HepG2 (cell line): ENCODE results near the gene HDAC4. TPM values are rescaled to one million over a fixed set of nuclear protein-coding genes. Genes with fewer than 3 reads are reported as not detected.

Source experiments
- ATRX ChIP-seq: sonication (generic); formaldehyde crosslinking; IDR thresholded peaks from 2 replicates; pipeline ENCODE4 v1.4.0; 2020; ENCODE audit warnings: missing genetic modification reagents, borderline replicate concordance
- DR1 ChIP-seq: sonication (generic); formaldehyde crosslinking; IDR thresholded peaks from 2 replicates; pipeline ENCODE4 v1.8.0; 2021; ENCODE audit warnings: mild to moderate bottlenecking, missing genetic modification reagents, inconsistent platforms
- GZF1 ChIP-seq: sonication (generic); formaldehyde crosslinking; IDR thresholded peaks from 2 replicates; pipeline ENCODE4 v1.5.1; 2020; ENCODE audit warnings: mild to moderate bottlenecking, missing genetic modification reagents
- KLF16 ChIP-seq, 2 experiments: sonication (generic) in 1 of 2; formaldehyde crosslinking in 1 of 2; IDR thresholded peaks; 2 replicates each; pipeline versions ENCODE4 v1.6.1 to v1.8.0; 2016 to 2023; ENCODE audit warnings: missing genetic modification reagents in 2 of 2, missing compliant biosample characterization in 1 of 2
- MEIS1 ChIP-seq: sonication (generic); formaldehyde crosslinking; IDR thresholded peaks from 2 replicates; pipeline ENCODE4 v1.9.0; 2021; ENCODE audit warnings: mild to moderate bottlenecking, missing genetic modification reagents, moderate library complexity, borderline replicate concordance
- SMAD3 ChIP-seq: sonication (generic); formaldehyde crosslinking; IDR thresholded peaks from 2 replicates; pipeline ENCODE4 v1.4.0; 2020; ENCODE audit warnings: missing genetic modification reagents
- TARDBP ChIP-seq: sonication (generic); formaldehyde crosslinking; IDR thresholded peaks from 2 replicates; pipeline ENCODE4 v1.8.0; 2022; ENCODE audit warnings: mild to moderate bottlenecking, missing genetic modification reagents
- ZBTB3 ChIP-seq: sonication (generic); formaldehyde crosslinking; IDR thresholded peaks from 2 replicates; pipeline ENCODE4 v1.4.0; 2020; ENCODE audit warnings: low read depth, mild to moderate bottlenecking, moderate library complexity, missing genetic modification reagents, borderline replicate concordance
- ZNF562 ChIP-seq: sonication (generic); formaldehyde crosslinking; IDR thresholded peaks from 2 replicates; pipeline ENCODE4 v1.8.0; 2022; ENCODE audit warnings: missing genetic modification reagents, borderline replicate concordance
- ZNF567 ChIP-seq: sonication (generic); formaldehyde crosslinking; IDR thresholded peaks from 2 replicates; pipeline ENCODE4 v1.8.1; 2023; ENCODE audit warnings: mild to moderate bottlenecking, missing genetic modification reagents, borderline replicate concordance
- ZNF629 ChIP-seq: sonication (generic); formaldehyde crosslinking; conservative IDR thresholded peaks from 2 replicates; pipeline ENCODE4 v1.5.0; 2020; ENCODE audit warnings: missing genetic modification reagents
- ZNF674 ChIP-seq: sonication (generic); formaldehyde crosslinking; IDR thresholded peaks from 2 replicates; pipeline ENCODE4 v1.5.0; 2020; ENCODE audit warnings: low read depth, mild to moderate bottlenecking, missing genetic modification reagents
- ZNF746 ChIP-seq: sonication (generic); formaldehyde crosslinking; IDR thresholded peaks from 2 replicates; pipeline ENCODE4 v1.8.0; 2022; ENCODE audit warnings: mild to moderate bottlenecking, missing genetic modification reagents
- ZNF879 ChIP-seq: sonication (generic); formaldehyde crosslinking; IDR thresholded peaks from 2 replicates; pipeline ENCODE4 v1.8.1; 2023; ENCODE audit warnings: missing genetic modification reagents
- polyA plus RNA-seq, 8 experiments: library from polyadenylated mRNA; depleted of rRNA in 3 of 8; stranded (reverse) in 7 of 8; unstranded in 1 of 8; fragments of >200 nt; fragmentation: Illumina TruSeq in 4 of 8; extraction: Trizol in 4 of 8; gene quantifications; 2 replicates each; pipeline versions ENCODE4 v1.2.1 to v1.2.3, GENCODE V29; 2011 to 2016; ENCODE audit warnings: low read depth in 4 of 8, missing spikeins in 1 of 8, mixed read lengths in 1 of 8; ENCODE audit not compliant: insufficient read depth in 1 of 8
- total RNA-seq, 5 experiments: library from RNA; depleted of rRNA; stranded (reverse); fragments of >200 nt; fragmentation: Illumina TruSeq; extraction: Trizol; gene quantifications; 2 replicates each; pipeline ENCODE4 v1.2.3, GENCODE V29; 2016; ENCODE audit warnings: low read depth in 1 of 5
- TF ChIP-seq, protein P1 (sequence below): sonication (generic); formaldehyde crosslinking; IDR thresholded peaks from 2 replicates; pipeline ENCODE4 v1.4.0; 2020; ENCODE audit warnings: missing genetic modification reagents, mild to moderate bottlenecking, borderline replicate concordance
- TF ChIP-seq, protein P2 (sequence below): IDR thresholded peaks from 2 replicates; pipeline ENCODE4 v1.6.1; 2016
- TF ChIP-seq, protein P3 (sequence below): sonication (generic); formaldehyde crosslinking; IDR thresholded peaks from 2 replicates; pipeline ENCODE4 v1.5.1; 2020; ENCODE audit warnings: missing genetic modification reagents, mild to moderate bottlenecking, borderline replicate concordance
- TF ChIP-seq, protein P4 (sequence below): sonication (generic); formaldehyde crosslinking; IDR thresholded peaks from 2 replicates; pipeline ENCODE4 v1.4.0; 2020; ENCODE audit warnings: mild to moderate bottlenecking, missing genetic modification reagents
- TF ChIP-seq, protein P5 (sequence below): sonication (generic); formaldehyde crosslinking; IDR thresholded peaks from 2 replicates; pipeline ENCODE4 v1.4.0; 2020; ENCODE audit warnings: mild to moderate bottlenecking, missing genetic modification reagents

Gene HDAC4
- total and polyA plus RNA-seq, 2 of the 13 experiments (the other 11 are each of a cell fraction or from before 2014, with no cell fraction given) = 10.1 to 11.5 TPM

DNA sequence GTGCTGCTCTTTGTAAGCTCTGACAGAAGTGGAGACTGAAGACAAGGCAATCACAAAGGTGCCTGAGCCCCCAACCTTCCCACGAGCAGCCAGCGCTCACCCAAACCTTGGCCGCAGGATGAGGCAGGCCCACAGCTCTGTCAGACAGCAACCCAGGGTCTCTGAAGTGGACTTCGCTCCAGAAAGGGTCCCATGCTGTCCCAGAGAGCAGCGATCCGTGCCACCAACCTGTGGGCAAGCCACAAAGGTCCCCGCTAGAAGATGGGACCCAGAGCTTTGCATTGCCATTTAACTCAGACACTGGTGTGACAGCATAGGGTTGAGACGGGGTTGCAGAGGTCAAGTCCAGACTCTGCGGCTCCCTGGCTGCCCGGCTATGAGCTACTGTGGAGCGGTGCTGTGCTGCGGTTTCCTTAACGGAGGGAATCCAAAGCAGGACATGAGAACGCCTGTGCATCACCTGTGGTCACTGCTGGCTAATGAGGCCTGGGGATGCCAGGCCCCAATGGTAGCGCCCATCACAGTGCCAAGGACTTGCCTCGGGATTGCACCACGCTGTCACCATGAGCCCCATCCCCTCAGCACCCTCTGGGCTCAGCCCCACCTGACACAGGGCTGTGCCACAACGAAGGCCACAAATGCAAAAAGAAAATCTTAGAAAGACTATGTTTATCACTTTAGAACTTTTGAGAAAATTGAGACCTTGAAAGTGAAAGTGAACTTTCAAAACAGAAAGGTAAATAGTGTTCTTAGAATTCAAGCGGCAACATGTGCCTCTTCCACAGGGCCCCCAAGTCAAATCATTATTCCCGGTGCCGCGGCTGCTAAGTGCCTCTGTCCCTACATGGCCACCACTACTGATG, 103.4 kb downstream of the HDAC4 start (continued):
- TF ChIP-seq, protein P1, sequence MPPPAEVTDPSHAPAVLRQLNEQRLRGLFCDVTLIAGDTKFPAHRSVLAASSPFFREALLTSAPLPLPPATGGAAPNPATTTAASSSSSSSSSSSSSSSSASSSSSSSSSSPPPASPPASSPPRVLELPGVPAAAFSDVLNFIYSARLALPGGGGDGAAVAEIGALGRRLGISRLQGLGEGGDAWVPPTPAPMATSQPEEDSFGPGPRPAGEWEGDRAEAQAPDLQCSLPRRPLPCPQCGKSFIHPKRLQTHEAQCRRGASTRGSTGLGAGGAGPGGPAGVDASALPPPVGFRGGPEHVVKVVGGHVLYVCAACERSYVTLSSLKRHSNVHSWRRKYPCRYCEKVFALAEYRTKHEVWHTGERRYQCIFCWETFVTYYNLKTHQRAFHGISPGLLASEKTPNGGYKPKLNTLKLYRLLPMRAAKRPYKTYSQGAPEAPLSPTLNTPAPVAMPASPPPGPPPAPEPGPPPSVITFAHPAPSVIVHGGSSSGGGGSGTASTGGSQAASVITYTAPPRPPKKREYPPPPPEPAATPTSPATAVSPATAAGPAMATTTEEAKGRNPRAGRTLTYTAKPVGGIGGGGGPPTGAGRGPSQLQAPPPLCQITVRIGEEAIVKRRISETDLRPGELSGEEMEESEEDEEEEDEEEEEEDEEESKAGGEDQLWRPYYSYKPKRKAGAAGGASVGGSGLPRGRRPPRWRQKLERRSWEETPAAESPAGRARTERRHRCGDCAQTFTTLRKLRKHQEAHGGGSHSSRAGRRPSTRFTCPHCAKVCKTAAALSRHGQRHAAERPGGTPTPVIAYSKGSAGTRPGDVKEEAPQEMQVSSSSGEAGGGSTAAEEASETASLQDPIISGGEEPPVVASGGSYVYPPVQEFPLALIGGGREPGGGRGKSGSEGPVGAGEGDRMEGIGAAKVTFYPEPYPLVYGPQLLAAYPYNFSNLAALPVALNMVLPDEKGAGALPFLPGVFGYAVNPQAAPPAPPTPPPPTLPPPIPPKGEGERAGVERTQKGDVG = peak; percentile 15; the same call in 1 of the 2 replicates
- TF ChIP-seq MEIS1 (CRISPR knock-in tag) = peak; percentile 30; the same call in 1 of the 2 replicates
- TF ChIP-seq, protein P2, sequence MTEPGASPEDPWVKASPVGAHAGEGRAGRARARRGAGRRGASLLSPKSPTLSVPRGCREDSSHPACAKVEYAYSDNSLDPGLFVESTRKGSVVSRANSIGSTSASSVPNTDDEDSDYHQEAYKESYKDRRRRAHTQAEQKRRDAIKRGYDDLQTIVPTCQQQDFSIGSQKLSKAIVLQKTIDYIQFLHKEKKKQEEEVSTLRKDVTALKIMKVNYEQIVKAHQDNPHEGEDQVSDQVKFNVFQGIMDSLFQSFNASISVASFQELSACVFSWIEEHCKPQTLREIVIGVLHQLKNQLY (CRISPR knock-in tag) = no peak
- no peak for TF ChIP-seq ZNF562 (CRISPR knock-in tag)
- TF ChIP-seq, protein P3, sequence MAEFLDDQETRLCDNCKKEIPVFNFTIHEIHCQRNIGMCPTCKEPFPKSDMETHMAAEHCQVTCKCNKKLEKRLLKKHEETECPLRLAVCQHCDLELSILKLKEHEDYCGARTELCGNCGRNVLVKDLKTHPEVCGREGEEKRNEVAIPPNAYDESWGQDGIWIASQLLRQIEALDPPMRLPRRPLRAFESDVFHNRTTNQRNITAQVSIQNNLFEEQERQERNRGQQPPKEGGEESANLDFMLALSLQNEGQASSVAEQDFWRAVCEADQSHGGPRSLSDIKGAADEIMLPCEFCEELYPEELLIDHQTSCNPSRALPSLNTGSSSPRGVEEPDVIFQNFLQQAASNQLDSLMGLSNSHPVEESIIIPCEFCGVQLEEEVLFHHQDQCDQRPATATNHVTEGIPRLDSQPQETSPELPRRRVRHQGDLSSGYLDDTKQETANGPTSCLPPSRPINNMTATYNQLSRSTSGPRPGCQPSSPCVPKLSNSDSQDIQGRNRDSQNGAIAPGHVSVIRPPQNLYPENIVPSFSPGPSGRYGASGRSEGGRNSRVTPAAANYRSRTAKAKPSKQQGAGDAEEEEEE (CRISPR knock-in tag) = no peak
- no peak for TF ChIP-seq ZNF567 (CRISPR knock-in tag)
- no peak for TF ChIP-seq SMAD3
- TF ChIP-seq, protein P4, sequence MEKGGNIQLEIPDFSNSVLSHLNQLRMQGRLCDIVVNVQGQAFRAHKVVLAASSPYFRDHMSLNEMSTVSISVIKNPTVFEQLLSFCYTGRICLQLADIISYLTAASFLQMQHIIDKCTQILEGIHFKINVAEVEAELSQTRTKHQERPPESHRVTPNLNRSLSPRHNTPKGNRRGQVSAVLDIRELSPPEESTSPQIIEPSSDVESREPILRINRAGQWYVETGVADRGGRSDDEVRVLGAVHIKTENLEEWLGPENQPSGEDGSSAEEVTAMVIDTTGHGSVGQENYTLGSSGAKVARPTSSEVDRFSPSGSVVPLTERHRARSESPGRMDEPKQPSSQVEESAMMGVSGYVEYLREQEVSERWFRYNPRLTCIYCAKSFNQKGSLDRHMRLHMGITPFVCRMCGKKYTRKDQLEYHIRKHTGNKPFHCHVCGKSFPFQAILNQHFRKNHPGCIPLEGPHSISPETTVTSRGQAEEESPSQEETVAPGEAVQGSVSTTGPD (CRISPR knock-in tag) = no peak
- no peak for TF ChIP-seq ZNF629 (CRISPR knock-in tag)
- no peak for TF ChIP-seq TARDBP (CRISPR knock-in tag)
- TF ChIP-seq DR1 (CRISPR knock-in tag) = no peak
- TF ChIP-seq, protein P5, sequence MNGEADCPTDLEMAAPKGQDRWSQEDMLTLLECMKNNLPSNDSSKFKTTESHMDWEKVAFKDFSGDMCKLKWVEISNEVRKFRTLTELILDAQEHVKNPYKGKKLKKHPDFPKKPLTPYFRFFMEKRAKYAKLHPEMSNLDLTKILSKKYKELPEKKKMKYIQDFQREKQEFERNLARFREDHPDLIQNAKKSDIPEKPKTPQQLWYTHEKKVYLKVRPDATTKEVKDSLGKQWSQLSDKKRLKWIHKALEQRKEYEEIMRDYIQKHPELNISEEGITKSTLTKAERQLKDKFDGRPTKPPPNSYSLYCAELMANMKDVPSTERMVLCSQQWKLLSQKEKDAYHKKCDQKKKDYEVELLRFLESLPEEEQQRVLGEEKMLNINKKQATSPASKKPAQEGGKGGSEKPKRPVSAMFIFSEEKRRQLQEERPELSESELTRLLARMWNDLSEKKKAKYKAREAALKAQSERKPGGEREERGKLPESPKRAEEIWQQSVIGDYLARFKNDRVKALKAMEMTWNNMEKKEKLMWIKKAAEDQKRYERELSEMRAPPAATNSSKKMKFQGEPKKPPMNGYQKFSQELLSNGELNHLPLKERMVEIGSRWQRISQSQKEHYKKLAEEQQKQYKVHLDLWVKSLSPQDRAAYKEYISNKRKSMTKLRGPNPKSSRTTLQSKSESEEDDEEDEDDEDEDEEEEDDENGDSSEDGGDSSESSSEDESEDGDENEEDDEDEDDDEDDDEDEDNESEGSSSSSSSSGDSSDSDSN (CRISPR knock-in tag) = peak; percentile 49
- TF ChIP-seq ATRX (CRISPR knock-in tag) = no peak
- no peak for TF ChIP-seq ZBTB3 (CRISPR knock-in tag)
- no peak for TF ChIP-seq ZNF879 (CRISPR knock-in tag)
- no peak for TF ChIP-seq ZNF746
- no peak for TF ChIP-seq KLF16 (CRISPR knock-in tag; IDR thresholded peaks at IDR 0.05)
- TF ChIP-seq GZF1 = no peak
- no peak for TF ChIP-seq ZNF674
